Activated CD4-positive, CD25-positive, alpha-beta regulatory T cell treated with anti-CD3 and anti-CD28 coated beads, Interleukin-2, amount 50 U/mL, for 16 hours (primary cell): ENCODE data around the gene RBM18.

Experiments used
- DNase-seq: peaks from one replicate; pipeline ENCODE4 v3.0.0-alpha.2; 2020; ENCODE audit warnings: low read depth, low spot score

Gene RBM18

GRCh38 chr9:122221183-122221811, 43.3 kb downstream of the RBM18 start:
- DNase-seq, result no peak

GRCh38 chr9:122220673-122221182, 43.9 kb downstream of the RBM18 start:
- DNase-seq, result no peak

- no peak for DNase-seq
These were observed 44.6 kb downstream of the RBM18 start for GRCh38 chr9:122219856-122220672.

GRCh38 chr9:122218935-122219855, 45.4 kb downstream of the RBM18 start:
- DNase-seq, result no peak

- DNase-seq, result no peak
These were observed 46.3 kb downstream of the RBM18 start for GRCh38 chr9:122218071-122218934.

GRCh38 chr9:122217640-122218039, 47.0 kb downstream of the RBM18 start:
- no peak for DNase-seq

GRCh38 chr9:122216798-122217418, 47.7 kb downstream of the RBM18 start:
- no peak for DNase-seq

- DNase-seq, result no peak
These were observed 48.4 kb downstream of the RBM18 start for GRCh38 chr9:122216138-122216797.

GRCh38 chr9:122215663-122216062, 49.0 kb downstream of the RBM18 start:
- no peak for DNase-seq

GRCh38 chr9:122214507-122214906, 50.1 kb downstream of the RBM18 start:
- no peak for DNase-seq

GRCh38 chr9:122213589-122214413, 50.8 kb downstream of the RBM18 start:
- no peak for DNase-seq

- DNase-seq, result no peak
These were observed 51.5 kb downstream of the RBM18 start for GRCh38 chr9:122213102-122213588.

- DNase-seq, result no peak
These were observed 52.1 kb downstream of the RBM18 start for GRCh38 chr9:122212473-122213004.

- no peak for DNase-seq
These were observed 55.2 kb downstream of the RBM18 start for GRCh38 chr9:122209451-122209850.

GRCh38 chr9:122207096-122207495, 57.5 kb downstream of the RBM18 start:
- no peak for DNase-seq

- no peak for DNase-seq
These were observed 58.3 kb downstream of the RBM18 start for GRCh38 chr9:122206118-122207046.

- DNase-seq, result no peak
These were observed 59.5 kb downstream of the RBM18 start for GRCh38 chr9:122205176-122205575.
